Renal cortex interstitium (tissue), 3 donors: ENCODE results near the gene CFAP299. TPM values are rescaled to one million over a fixed set of nuclear protein-coding genes. Genes with fewer than 3 reads are reported as not detected.

ENCODE experiments used
- polyA plus RNA-seq, 3 donors: library from polyadenylated mRNA; unstranded; fragments of 120-200 nt; gene quantifications; one replicate each; pipeline ENCODE4 v1.2.1, GENCODE V29; 2013; ENCODE audit not compliant: insufficient read length in 3 of 3

CFAP299 gene
- polyA plus RNA-seq, 3 donors = 0.45 to 1.2 (median 0.49) TPM

Other genes with a start within 250 kb of the CFAP299 start
- 1 to 10 TPM; 1.7 to 2.6 (median 1.9) TPM for gene PRDM8, start 138.2 kb upstream of the CFAP299 start, polyA plus RNA-seq
- under 1 TPM in 2 of 3 donors, not detected in 1; 0.05 to 0.10 TPM for gene FGF5, start 69.1 kb upstream of the CFAP299 start, polyA plus RNA-seq